Activated CD4-positive, alpha-beta T cell treated with anti-CD3 and anti-CD28 coated beads, Interleukin-2, amount 50 U/mL, for 48 hours (primary cell): Measurements from ENCODE around the gene FOXP2.

Experiments used
- DNase-seq, 2 experiments: peaks; one replicate each; pipeline ENCODE4 v3.0.0-alpha.2; 2020

Gene FOXP2

GRCh38 chr7:114741911-114742310 lies 327.3 kb downstream of the FOXP2 start:
- no peak for DNase-seq
